ENCODE data around the gene PATL2. TPM values are rescaled to one million over a fixed set of nuclear protein-coding genes. Genes with fewer than 3 reads are reported as not detected.
"Not testable (repeated sequence)": the region's sequence is repeated elsewhere in the genome, so short reads cannot be mapped to it uniquely, and the experiment has no call there.

Gene PATL2
- total RNA-seq, 1 donor from 2014 or later: 1.1 TPM

DNA sequence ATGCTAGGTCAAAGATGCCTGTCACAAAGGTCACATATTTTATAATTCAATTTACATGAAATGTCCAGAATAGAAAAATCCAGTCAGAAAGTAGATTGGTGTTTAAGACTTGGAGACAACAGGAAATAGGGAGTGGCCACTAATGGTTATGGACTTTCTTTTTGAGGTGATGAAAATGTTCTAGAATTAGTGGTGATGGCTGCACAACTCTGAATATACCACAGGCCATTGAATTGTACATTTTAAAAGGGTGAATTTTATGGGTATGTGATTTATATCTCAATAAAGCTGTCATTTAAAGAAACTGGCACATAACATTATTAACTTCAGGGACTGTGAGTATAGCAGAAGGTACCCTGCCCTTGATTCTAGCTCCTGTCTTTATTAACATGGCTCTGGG, 63.5 kb downstream of the PATL2 start:
- no peak for TF ChIP-seq CTCF (IDR thresholded peaks at IDR 0.05; ENCODE audit: unreplicated experiment)
- H3K4me1 Mint-ChIP-seq: no peaks in the 10 kb centered on the region
- no peak for DNase-seq (ENCODE audit: low spot score in 2 of 2, unreplicated experiment in 2 of 2)
- no peaks in the 10 kb centered on the region for H3K27me3 Mint-ChIP-seq (ENCODE audit: low read depth)
- peaks cover 56% of the 10 kb centered on the region for H3K36me3 Mint-ChIP-seq
- no peak overlapping the region for H3K4me3 Mint-ChIP-seq
- no peak overlapping the region for H3K27ac Mint-ChIP-seq
- H3K9me3 Mint-ChIP-seq: peaks cover 22% of the 10 kb centered on the region

GRCh38 chr15:44647036-44647435, 64.1 kb downstream of the PATL2 start:
- no peak overlapping the region for H3K4me3 Mint-ChIP-seq
- H3K4me1 Mint-ChIP-seq: no peaks in the 10 kb centered on the region
- no peaks in the 10 kb centered on the region for H3K27me3 Mint-ChIP-seq (ENCODE audit: low read depth)
- no peak for TF ChIP-seq CTCF (IDR thresholded peaks at IDR 0.05; ENCODE audit: unreplicated experiment)
- no peak overlapping the region for H3K27ac Mint-ChIP-seq
- no peak for DNase-seq (ENCODE audit: low spot score in 2 of 2, unreplicated experiment in 2 of 2)
- peaks cover 22% of the 10 kb centered on the region for H3K9me3 Mint-ChIP-seq
- peaks cover 55% of the 10 kb centered on the region for H3K36me3 Mint-ChIP-seq

- peaks cover 53% of the 10 kb centered on the region for H3K36me3 Mint-ChIP-seq
- H3K4me1 Mint-ChIP-seq: no peaks in the 10 kb centered on the region
- H3K4me3 Mint-ChIP-seq: no peak overlapping the region
- no peak for TF ChIP-seq CTCF (IDR thresholded peaks at IDR 0.05; ENCODE audit: unreplicated experiment)
- H3K9me3 Mint-ChIP-seq: peaks cover 22% of the 10 kb centered on the region
- no peak for DNase-seq (ENCODE audit: low spot score in 2 of 2, unreplicated experiment in 2 of 2)
- no peaks in the 10 kb centered on the region for H3K27me3 Mint-ChIP-seq (ENCODE audit: low read depth)
- no peak overlapping the region for H3K27ac Mint-ChIP-seq
Observed at GRCh38 chr15:44646460-44646859, 64.7 kb downstream of the PATL2 start.

DNA sequence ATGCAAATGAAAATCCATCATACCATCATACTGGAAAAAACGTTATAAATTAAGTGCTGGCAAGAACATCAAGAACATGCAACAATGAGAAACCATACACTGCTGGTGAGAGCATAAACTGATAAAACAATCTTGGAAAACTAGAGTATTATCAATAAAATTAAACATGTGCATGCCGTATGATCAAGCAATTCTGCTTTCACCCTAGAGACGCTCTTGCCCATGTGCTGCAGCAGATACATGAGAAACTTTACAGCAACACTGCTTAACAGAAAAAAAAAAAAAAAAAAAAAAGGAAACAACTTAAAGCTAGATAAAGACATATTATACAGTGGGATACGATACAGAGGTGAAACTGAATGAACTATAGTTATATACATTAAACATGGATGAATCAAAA, 69.5 kb downstream of the PATL2 start:
- Mint-ChIP-seq H3K4me3 (no peak overlapping the region), H3K9me3 (peaks cover 24% of the 10 kb centered on the region), H3K27ac (no peak overlapping the region), H3K27me3 (ENCODE audit: low read depth) (no peaks in the 10 kb centered on the region), H3K4me1 (no peaks in the 10 kb centered on the region), H3K36me3 (peaks cover 47% of the 10 kb centered on the region)
- no peak for TF ChIP-seq CTCF (IDR thresholded peaks at IDR 0.05; ENCODE audit: unreplicated experiment)
- no peak for DNase-seq (ENCODE audit: low spot score in 2 of 2, unreplicated experiment in 2 of 2)

GRCh38 chr15:44636976-44637375, 74.1 kb downstream of the PATL2 start:
- no peak for TF ChIP-seq CTCF (IDR thresholded peaks at IDR 0.05; ENCODE audit: unreplicated experiment)
- H3K36me3 Mint-ChIP-seq: peaks cover 34% of the 10 kb centered on the region
- no peak overlapping the region for H3K27ac Mint-ChIP-seq
- no peaks in the 10 kb centered on the region for H3K4me1 Mint-ChIP-seq
- H3K27me3 Mint-ChIP-seq (ENCODE audit: low read depth): no peaks in the 10 kb centered on the region
- H3K9me3 Mint-ChIP-seq: peaks cover 4% of the 10 kb centered on the region
- DNase-seq (ENCODE audit: low spot score in 2 of 2, unreplicated experiment in 2 of 2): no peak
- H3K4me3 Mint-ChIP-seq: no peak overlapping the region

DNA sequence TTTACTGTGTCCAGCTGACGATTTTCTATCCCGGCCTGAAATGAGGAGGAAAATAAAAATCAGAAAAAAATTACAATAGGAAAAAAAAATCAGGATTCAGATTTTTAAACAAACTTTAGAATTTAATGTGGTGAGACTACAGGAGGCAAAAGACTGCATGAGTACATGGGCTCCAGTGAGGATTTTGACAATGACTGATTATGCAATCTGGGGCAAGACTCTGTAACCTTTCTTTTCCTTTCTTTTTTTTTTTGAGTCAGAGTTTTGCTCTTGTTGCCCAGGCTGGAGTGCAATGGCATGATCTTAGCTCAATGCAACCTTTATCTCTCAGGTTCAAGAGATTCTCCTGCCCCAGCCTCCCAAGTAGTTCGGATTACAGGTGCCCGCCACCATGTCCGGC, 77.5 kb downstream of the PATL2 start:
- Mint-ChIP-seq H3K4me3 (no peak overlapping the region), H3K4me1 (no peaks in the 10 kb centered on the region), H3K9me3 (peaks cover 4% of the 10 kb centered on the region), H3K27me3 (ENCODE audit: low read depth) (no peaks in the 10 kb centered on the region), H3K27ac (peak overlapping the region; percentile 33), H3K36me3 (peaks cover 37% of the 10 kb centered on the region)
- no peak for TF ChIP-seq CTCF (IDR thresholded peaks at IDR 0.05; ENCODE audit: unreplicated experiment)
- no peak for DNase-seq (ENCODE audit: low spot score in 2 of 2, unreplicated experiment in 2 of 2)

DNA sequence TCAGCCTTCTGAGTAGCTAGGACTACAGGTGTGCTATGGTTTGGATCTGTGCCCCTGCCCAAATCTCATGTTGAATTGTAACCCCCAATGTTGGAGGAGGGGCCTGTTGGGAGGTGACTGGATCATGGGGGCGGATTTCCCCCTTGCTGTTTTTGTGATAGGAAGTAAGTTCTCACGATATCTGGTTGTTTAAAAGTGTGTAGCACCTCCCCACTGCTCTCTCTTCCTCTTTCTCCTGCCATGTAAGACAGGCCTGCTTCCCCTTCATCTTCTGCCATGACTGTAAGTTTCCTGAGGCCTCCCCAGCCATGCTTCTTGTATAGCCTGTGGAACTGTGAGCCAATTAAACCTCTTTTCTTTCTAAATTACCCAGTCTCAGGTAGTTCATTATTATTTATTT, 85.8 kb downstream of the PATL2 start:
- H3K9me3 Mint-ChIP-seq; H3K4me3 Mint-ChIP-seq; H3K27me3 Mint-ChIP-seq (ENCODE audit: low read depth); H3K4me1 Mint-ChIP-seq; DNase-seq (ENCODE audit: low spot score in 2 of 2, unreplicated experiment in 2 of 2); H3K27ac Mint-ChIP-seq: not testable (repeated sequence)
- peaks cover 44% of the 10 kb centered on the region for H3K36me3 Mint-ChIP-seq
